ENCODE data around the gene RAI1.

DNA sequence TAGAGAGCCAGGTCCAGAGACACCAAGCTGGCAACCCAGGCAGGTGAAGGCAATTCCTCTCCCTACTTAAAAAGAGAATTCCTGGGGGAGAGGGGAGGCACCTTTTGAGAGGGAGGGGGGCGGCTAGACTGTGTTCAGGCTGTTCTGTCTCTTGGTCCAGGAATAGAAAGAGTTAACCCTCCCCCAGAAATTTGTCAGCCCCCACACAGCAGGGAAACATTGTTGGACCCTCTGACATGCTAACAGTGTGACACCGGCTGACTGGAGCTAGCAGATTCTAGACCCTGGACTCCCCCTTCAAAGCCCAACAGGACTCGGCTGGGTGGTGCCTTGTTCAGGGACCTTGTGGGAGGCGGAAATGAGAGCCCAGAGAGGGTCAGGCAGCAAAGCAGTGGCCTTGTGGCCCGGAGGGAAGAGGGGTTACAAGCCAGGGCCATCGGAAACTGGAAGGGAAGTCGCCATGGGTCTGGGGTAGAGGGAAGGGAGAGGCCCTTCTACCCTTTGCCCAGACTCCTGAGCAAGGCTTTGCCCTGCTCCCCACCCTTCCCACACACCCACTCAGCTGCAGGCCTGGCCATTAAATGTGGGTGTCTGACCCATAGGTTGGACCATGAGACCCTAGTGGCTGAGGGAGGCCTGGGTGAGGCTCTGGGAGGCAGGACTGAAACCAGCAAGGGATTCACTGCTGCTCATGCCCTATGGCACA is 44.6 kb downstream of the RAI1 start:
- TF ChIP-seq CEBPB (IDR thresholded peaks at IDR 0.05) (no peak), BHLHE40 (IDR thresholded peaks at IDR 0.05; ENCODE audit: low read depth, low read length) (no peak), POLR2A (IDR thresholded peaks at IDR 0.05; ENCODE audit: low read length) (no peak), RAD21 (conservative IDR thresholded peaks at IDR 0.05 in 1 of 2, IDR thresholded peaks at IDR 0.05 in 1 of 2) (no peak), CTCF (IDR thresholded peaks at IDR 0.05) (no peak), SMC3 (IDR thresholded peaks at IDR 0.05) (no peak), JUNB (IDR thresholded peaks at IDR 0.05) (no peak), ZFP36 (IDR thresholded peaks at IDR 0.05; ENCODE audit: borderline replicate concordance, partially characterized antibody) (peak; percentile 50), ELK1 (IDR thresholded peaks at IDR 0.05; ENCODE audit: low read depth, low read length) (no peak), MAFK (IDR thresholded peaks at IDR 0.05; ENCODE audit: partially characterized antibody) (no peak), HDAC2 (IDR thresholded peaks at IDR 0.05) (no peak), E2F6 (IDR thresholded peaks at IDR 0.05; ENCODE audit: borderline replicate concordance, low read depth) (no peak)
- TF ChIP-seq, protein P1, sequence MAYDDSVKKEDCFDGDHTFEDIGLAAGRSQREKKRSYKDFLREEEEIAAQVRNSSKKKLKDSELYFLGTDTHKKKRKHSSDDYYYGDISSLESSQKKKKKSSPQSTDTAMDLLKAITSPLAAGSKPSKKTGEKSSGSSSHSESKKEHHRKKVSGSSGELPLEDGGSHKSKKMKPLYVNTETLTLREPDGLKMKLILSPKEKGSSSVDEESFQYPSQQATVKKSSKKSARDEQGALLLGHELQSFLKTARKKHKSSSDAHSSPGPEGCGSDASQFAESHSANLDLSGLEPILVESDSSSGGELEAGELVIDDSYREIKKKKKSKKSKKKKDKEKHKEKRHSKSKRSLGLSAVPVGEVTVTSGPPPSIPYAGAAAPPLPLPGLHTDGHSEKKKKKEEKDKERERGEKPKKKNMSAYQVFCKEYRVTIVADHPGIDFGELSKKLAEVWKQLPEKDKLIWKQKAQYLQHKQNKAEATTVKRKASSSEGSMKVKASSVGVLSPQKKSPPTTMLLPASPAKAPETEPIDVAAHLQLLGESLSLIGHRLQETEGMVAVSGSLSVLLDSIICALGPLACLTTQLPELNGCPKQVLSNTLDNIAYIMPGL (CRISPR knock-in tag; IDR thresholded peaks at IDR 0.05; ENCODE audit: borderline replicate concordance): no peak
- TF ChIP-seq, protein P2, sequence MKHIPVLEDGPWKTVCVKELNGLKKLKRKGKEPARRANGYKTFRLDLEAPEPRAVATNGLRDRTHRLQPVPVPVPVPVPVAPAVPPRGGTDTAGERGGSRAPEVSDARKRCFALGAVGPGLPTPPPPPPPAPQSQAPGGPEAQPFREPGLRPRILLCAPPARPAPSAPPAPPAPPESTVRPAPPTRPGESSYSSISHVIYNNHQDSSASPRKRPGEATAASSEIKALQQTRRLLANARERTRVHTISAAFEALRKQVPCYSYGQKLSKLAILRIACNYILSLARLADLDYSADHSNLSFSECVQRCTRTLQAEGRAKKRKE (CRISPR knock-in tag; IDR thresholded peaks at IDR 0.05; ENCODE audit: low read depth): no peak

All from A549 (cell line).